Endothelial cell (in vitro differentiated cells): Measurements from ENCODE around the gene CAMKMT. TPM values are rescaled to one million over a fixed set of nuclear protein-coding genes. Genes with fewer than 3 reads are reported as not detected.

Experiments
- DNase-seq: peaks from one replicate; pipeline ENCODE4 v3.0.0; 2021; ENCODE audit warnings: low spot score
- H3K27ac Mint-ChIP-seq: one replicate; pipeline ENCODE4 v1.8.0; 2021; ENCODE audit warnings: mixed read lengths, inconsistent platforms; ENCODE audit not compliant: unreplicated experiment
- H3K27me3 Mint-ChIP-seq: one replicate; pipeline ENCODE4 v1.8.0; 2021; ENCODE audit warnings: mild to moderate bottlenecking, moderate library complexity, mixed read lengths, inconsistent platforms; ENCODE audit not compliant: unreplicated experiment
- H3K36me3 Mint-ChIP-seq: one replicate; pipeline ENCODE4 v1.8.0; 2021; ENCODE audit warnings: mild to moderate bottlenecking, low read depth, mixed read lengths, inconsistent platforms; ENCODE audit not compliant: unreplicated experiment
- H3K4me1 Mint-ChIP-seq: one replicate; pipeline ENCODE4 v1.8.0; 2021; ENCODE audit warnings: mild to moderate bottlenecking, mixed read lengths, inconsistent platforms; ENCODE audit not compliant: unreplicated experiment
- H3K4me3 Mint-ChIP-seq: one replicate; pipeline ENCODE4 v1.8.0; 2021; ENCODE audit warnings: mild to moderate bottlenecking, mixed read lengths, inconsistent platforms; ENCODE audit not compliant: unreplicated experiment
- H3K9me3 Mint-ChIP-seq: one replicate; pipeline ENCODE4 v1.8.0; 2021; ENCODE audit warnings: mixed read lengths, inconsistent platforms; ENCODE audit not compliant: unreplicated experiment
- total RNA-seq: library from RNA; stranded (reverse); fragmentation: NEBNext Ultra II Directional; extraction: Animal tissue kit (Norgen Biotek cat#: 25700); gene quantifications from one replicate; pipeline ENCODE4 v1.2.1, GENCODE V29; 2021; ENCODE audit not compliant: unreplicated experiment
- TF ChIP-seq, protein P1 (sequence below): fragments of 200-600 bp; sonication (generic); IDR thresholded peaks from one replicate; pipeline ENCODE4 v1.5.0; 2021; ENCODE audit warnings: antibody characterized with exemption; ENCODE audit not compliant: unreplicated experiment

Gene CAMKMT
- total RNA-seq, 1 donor from 2014 or later = 8.4 TPM

DNA sequence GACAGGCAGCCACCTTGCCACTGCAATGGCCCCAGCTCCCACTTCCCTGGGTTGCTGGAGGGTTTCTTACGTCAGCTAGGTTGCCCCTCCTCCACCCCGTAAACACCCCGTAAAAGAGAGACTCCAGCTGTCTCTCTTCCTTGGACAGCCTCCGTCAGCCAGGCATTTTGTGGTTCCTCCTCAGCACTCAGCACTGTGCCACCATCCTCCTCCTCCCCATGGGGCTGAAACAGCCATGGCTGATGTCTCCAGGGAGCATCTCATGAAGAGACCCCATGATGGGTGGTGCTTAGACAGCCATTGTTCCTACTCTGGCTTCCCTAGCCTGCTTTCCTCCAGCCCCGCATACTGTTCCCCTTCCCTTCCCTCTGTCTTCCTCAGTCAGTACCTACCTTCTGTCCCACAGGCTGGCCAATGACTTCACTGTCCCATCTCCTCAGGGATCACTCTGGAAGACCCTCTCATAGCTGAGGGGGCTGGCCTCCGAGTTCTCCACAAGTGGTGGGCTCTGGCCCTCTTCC, 436.5 kb downstream of the CAMKMT start:
- H3K36me3 Mint-ChIP-seq = no peaks in the 10 kb centered on the region
- no peak overlapping the region for H3K27ac Mint-ChIP-seq
- DNase-seq = no peak
- peaks cover 10% of the 10 kb centered on the region for H3K27me3 Mint-ChIP-seq
- peaks cover 8% of the 10 kb centered on the region for H3K4me1 Mint-ChIP-seq
- no peaks in the 10 kb centered on the region for H3K9me3 Mint-ChIP-seq
- no peak overlapping the region for H3K4me3 Mint-ChIP-seq
- TF ChIP-seq, protein P1, sequence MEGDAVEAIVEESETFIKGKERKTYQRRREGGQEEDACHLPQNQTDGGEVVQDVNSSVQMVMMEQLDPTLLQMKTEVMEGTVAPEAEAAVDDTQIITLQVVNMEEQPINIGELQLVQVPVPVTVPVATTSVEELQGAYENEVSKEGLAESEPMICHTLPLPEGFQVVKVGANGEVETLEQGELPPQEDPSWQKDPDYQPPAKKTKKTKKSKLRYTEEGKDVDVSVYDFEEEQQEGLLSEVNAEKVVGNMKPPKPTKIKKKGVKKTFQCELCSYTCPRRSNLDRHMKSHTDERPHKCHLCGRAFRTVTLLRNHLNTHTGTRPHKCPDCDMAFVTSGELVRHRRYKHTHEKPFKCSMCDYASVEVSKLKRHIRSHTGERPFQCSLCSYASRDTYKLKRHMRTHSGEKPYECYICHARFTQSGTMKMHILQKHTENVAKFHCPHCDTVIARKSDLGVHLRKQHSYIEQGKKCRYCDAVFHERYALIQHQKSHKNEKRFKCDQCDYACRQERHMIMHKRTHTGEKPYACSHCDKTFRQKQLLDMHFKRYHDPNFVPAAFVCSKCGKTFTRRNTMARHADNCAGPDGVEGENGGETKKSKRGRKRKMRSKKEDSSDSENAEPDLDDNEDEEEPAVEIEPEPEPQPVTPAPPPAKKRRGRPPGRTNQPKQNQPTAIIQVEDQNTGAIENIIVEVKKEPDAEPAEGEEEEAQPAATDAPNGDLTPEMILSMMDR = no peak

DNA sequence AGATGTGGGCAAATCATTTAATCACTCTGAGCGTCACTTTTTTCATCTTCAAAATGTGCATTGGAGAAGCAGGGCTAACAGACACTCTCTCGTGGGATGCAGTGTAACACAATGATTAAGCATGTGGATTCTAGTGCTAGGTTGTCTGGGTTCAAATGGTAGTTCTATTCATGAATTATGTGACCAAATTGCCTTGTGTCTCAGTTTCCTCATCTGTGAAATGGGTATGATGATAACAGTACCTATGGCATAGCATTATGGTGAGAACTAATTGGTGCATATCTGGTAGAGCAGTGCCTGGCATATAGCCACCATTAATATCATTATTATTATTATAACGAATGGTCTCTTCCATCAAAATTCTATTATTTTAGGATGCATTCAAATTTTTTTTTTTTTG, 437.4 kb downstream of the CAMKMT start:
- TF ChIP-seq, protein P1 = no peak
- Mint-ChIP-seq H3K36me3 (no peaks in the 10 kb centered on the region), H3K4me1 (peaks cover 11% of the 10 kb centered on the region), H3K4me3 (no peak overlapping the region), H3K27me3 (peaks cover 10% of the 10 kb centered on the region), H3K27ac (no peak overlapping the region), H3K9me3 (no peaks in the 10 kb centered on the region)
- no peak for DNase-seq

DNA sequence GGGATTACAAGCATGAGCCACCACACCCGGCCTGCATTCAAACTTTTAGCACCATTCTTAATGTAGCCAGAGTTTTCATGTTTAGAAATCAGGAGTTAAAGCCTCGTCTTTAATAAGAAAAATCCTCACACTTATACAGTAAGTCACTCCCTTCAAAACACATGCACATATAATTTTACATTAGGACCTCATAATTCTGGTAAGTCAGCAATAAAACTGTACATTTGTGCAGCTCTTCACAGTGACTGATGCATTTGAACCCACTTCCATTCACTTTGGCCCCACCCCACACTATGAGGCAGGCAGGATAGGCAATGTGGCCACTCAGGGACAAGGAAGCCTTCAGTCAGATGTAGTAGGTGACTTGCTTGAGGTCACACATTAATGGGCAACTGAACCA, 438.0 kb downstream of the CAMKMT start:
- TF ChIP-seq, protein P1 = no peak
- no peak overlapping the region for H3K4me3 Mint-ChIP-seq
- no peak overlapping the region for H3K27ac Mint-ChIP-seq
- peaks cover 18% of the 10 kb centered on the region for H3K4me1 Mint-ChIP-seq
- no peaks in the 10 kb centered on the region for H3K9me3 Mint-ChIP-seq
- DNase-seq = no peak
- no peaks in the 10 kb centered on the region for H3K36me3 Mint-ChIP-seq
- peaks cover 10% of the 10 kb centered on the region for H3K27me3 Mint-ChIP-seq

DNA sequence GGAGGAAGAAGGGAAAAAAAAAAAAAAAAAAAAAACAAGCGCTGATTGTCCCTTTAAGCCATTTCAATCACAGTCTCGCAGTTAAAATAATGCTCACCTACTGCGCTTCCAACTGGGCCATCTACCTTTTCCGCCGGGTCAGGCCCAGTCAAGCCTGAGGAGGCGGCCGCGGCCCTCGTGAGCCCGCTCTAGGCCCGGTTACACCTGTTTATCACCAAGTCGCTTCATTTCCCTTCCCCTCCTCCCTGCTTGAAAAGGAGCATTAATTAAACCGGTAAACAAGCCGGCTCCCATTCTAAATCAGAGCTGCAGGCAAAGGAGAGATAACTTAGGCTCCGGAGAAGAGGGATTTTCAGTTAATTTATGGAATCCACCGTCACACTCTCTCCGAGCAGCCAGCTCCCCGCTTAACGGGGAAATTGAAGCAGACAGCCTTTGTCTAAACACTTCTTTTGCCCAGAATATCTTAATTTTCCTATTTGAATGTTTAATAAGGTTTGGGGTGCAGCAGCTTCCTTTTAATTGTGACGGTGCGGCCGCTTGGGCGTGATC, 439.6 kb downstream of the CAMKMT start:
- no peak overlapping the region for H3K4me3 Mint-ChIP-seq
- H3K36me3 Mint-ChIP-seq = no peaks in the 10 kb centered on the region
- H3K27ac Mint-ChIP-seq = no peak overlapping the region
- H3K9me3 Mint-ChIP-seq = no peaks in the 10 kb centered on the region
- H3K4me1 Mint-ChIP-seq = peaks cover 27% of the 10 kb centered on the region
- TF ChIP-seq, protein P1 = no peak
- H3K27me3 Mint-ChIP-seq = peaks cover 12% of the 10 kb centered on the region
- no peak for DNase-seq
